Stimulated activated CD4-positive, alpha-beta T cell treated with anti-CD3 and anti-CD28 coated beads, Interleukin-12 subunit alpha, Interleukin-12 subunit beta, amount 100 ng/mL, for 4 hours (primary cell): ENCODE results near the gene OGDH.

Source experiments
- DNase-seq: peaks from one replicate; pipeline ENCODE4 v3.0.0-alpha.2; 2020

Gene OGDH

GRCh38 chr7:44621750-44622103 is 15.3 kb downstream of the OGDH start:
- no peak for DNase-seq

DNA sequence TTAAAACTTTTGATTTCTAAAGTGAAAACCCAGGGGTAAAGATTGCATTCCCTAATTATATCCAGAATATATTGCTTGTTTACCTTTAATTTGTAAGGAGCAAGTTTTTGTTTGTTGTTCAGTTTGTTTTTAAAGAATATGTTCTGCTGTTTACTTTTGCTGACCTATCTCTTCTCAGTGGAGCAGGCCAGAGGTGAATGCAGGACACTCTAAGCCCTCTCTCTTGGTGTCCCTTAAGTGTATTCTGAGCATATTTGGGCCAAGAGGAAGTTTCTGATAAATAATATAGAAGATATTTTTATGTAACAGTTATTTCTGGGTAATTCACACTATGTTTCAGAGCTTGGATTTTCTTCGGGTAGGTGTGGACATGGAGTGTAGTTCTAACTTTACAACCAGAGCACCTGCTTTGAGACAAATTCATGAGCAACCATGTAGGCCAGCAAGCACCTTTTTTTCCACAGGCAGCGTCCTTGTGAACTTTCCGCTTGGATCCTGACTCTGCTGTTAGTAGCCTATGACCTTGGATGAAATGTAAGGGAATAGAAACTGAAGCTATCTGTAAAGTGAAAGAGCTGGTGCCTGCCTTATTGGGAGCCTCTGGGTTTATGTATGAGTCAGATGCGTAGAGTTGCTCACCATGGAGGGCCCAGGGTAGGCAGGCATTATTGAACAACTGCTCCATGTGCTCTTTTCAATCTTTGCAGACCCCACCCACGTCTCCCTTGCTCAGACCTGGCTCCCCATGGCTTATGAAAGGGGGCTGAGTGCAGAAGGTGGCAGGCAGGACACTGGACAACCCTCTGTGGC is 16.1 kb downstream of the OGDH start:
- DNase-seq = peak; percentile 30

DNA sequence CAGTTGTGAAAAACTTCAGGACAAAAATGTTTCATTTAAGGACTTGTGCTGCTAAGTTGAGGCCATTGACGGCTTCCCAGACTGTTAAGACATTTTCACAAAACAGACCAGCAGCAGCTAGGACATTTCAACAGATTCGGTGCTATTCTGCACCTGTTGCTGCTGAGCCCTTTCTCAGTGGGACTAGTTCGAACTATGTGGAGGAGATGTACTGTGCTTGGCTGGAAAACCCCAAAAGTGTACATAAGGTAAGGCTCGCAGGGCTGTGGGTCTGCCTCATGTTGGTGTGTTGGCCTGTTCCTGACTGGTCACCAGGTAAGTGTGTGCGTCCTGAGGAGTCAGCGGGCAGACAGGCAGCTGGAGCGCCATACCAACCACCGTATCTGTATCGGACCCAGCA is 17.9 kb downstream of the OGDH start:
- DNase-seq = no peak

DNA sequence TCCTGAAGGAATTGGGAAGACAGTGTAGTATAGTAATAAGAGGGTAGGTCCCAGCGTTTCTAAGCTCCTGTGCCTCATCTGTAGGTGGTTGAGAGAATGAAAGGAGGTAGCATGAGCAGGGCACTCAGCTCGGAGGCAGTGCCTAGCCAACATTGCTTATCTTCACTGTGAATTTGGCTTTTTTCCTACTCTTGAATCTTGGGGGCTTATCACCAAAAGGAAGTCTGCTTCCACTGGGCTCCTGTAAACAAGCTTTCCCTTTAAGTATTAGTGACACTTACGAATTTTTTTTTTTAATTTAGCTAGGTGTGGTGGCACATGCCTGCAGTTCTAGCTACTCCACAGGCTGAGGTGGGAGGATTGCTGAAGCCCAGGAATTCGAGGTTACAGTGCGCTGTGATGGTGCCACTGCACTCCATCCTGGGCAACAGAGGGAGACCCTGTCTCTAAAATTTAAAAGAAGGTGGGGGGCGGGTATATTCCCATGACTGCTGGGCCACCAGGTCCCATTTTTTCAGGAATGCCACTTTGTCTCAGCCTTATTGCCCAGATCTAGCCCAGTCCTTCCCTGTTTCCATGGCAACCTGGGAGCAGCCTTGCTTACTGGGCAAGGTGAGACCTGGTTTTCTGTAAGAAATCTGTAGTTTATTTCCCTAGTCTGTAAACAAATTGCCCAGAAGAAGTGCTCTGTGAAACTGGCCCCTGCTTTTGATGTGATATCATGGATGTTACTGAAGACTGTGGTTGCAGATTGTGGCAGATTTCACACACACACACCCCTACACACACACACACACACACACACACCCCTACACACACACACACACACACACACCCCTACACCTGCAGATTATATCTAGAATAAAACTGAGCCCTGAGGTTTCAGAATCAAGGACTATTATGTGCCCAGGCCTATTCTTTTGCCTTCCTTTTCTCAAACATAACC is 19.4 kb downstream of the OGDH start:
- no peak for DNase-seq

GRCh38 chr7:44626620-44627019 is 20.2 kb downstream of the OGDH start:
- DNase-seq = no peak

GRCh38 chr7:44629829-44630522 is 23.5 kb downstream of the OGDH start:
- no peak for DNase-seq

DNA sequence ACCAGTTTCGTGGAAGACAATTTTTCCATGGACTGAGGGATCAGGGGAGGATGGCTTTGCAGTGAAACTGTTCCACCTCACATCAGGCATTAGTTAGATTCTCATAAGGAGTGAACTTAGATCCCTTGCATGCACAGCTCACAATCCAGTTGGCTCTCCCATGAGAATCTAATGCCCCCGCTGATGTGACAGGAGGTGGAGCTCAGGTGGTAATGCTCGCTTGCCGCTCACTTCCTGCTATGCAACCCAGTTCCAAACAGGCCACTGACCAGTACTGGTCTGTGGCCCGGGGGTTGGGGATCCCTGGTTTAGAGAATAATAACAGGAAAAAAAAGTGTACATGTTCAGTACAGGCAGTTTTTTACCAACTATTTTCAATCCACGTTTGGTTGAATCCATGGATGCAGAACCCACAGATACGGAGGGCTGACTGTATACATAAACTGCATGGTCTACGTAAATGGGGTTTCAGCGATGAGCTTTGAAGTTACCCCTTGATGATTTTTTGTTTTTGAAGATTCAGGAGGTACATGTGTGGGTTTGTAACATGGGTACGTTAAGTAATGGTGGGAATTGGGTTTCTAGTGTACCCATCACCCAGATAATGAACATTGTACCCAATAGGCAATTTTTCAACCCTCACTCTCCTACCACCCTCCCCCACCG is 24.5 kb downstream of the OGDH start:
- no peak for DNase-seq

GRCh38 chr7:44631458-44632115 is 25.2 kb downstream of the OGDH start:
- no peak for DNase-seq

GRCh38 chr7:44632196-44632595 is 25.8 kb downstream of the OGDH start:
- no peak for DNase-seq

- DNase-seq = peak; percentile 34
Measured at GRCh38 chr7:44633254-44634186, 27.1 kb downstream of the OGDH start.

- DNase-seq = no peak
Measured at GRCh38 chr7:44634187-44634838, 27.9 kb downstream of the OGDH start.

GRCh38 chr7:44634839-44635591 is 28.6 kb downstream of the OGDH start:
- DNase-seq = no peak

GRCh38 chr7:44636041-44636584 is 29.7 kb downstream of the OGDH start:
- DNase-seq = no peak

- DNase-seq = no peak
Measured at GRCh38 chr7:44636926-44637325, 30.5 kb downstream of the OGDH start.

DNA sequence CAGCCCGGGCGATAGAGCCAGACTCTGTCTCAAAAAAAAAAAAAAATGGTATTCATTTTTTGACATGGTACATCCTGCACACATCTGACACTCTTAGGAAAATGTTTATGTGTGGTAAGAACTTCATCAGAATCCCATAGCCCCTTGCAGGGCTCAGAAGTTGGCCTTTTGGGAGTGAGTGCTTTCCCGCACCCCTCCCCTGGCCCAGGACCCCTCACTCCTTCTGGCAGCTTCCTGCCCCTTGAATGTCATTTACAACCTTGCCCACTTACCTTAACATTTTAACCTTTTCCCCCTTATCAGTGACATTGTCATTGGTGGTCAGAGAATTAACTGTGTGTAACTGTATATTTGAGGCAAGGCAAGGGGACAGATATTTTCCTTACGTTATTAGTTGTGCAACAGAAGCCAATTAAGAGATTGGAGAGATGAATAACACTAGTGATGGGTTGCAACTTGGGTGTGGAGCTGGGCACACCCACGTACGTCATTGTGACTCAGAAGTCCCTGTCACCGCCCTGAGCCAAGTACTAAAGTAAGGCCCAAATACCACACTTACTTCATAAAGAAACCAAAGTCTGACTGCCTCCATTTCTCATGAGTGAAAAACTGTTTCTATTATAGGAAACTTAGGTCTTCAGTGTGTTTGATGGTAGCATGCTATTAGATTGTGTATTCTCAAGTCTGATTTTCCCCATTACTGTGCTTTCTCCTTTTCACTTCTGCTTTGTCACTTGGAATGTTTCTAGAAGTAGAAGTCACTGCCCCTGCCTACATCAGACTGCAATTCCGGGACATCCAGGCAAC is 31.6 kb downstream of the OGDH start:
- peak; percentile 59 for DNase-seq

DNA sequence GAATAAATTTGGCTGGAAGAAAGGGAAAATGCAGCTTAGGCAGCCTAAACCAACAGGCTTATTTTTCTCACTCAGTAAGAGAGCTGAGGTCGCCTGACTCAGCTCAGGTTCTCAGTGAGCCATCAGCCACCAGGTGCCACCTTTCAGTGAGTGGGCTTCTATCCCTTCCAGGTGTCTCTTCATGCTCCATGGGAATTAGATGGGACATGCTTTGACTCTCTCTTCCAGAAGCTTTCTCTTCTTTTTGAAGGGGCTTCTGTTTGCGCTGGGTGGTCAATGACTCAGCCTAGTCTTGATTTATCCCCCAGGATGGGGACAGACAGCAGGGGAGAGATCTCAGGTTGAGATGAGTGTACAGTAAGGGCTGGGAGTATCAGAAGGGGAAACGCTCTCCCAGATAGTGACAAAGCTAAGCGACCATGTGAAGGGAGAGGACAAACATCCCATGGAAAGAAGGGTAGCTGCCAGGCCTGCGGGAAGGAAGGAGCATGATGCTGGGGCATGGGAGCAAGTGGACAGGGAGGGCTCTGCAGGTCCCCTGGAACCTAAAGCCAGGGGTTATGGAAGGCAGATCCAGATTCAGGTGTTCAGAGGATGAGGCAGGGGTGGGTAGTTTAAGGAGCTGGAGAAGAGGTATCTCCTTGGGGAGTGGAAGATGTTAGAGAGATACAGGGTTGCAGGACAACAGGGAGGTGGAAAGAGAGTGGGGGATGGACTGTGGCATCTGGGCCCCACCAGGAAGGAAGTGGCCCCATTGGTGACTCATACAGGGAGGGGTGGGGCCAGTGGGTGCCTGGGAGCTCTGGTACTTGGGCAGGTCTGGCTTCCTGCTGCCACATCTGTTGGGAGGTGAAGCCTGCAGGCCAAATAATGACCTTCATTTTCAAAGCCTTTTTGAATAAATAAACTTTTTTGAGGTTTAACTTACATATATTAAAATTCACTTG is 32.5 kb downstream of the OGDH start:
- DNase-seq = peak; percentile 64

- DNase-seq = no peak
Measured at GRCh38 chr7:44639671-44640321, 33.4 kb downstream of the OGDH start.
